A549 treated with CORT108297 at 1 μM for 4 hours (cell line): ENCODE results near the gene MSL3. TPM values are rescaled to one million over a fixed set of nuclear protein-coding genes. Genes with fewer than 3 reads are reported as not detected.

Experiments
- total RNA-seq: library from RNA; stranded (reverse); fragments of 200-300 nt; extraction: Qiagen RNA extraction; gene quantifications from 5 replicates; pipeline ENCODE4 v1.2.3, GENCODE V29; 2022

Gene MSL3
- total RNA-seq: 21.3 to 23.1 TPM (median 21.7 TPM) in 5 replicates

DNA sequence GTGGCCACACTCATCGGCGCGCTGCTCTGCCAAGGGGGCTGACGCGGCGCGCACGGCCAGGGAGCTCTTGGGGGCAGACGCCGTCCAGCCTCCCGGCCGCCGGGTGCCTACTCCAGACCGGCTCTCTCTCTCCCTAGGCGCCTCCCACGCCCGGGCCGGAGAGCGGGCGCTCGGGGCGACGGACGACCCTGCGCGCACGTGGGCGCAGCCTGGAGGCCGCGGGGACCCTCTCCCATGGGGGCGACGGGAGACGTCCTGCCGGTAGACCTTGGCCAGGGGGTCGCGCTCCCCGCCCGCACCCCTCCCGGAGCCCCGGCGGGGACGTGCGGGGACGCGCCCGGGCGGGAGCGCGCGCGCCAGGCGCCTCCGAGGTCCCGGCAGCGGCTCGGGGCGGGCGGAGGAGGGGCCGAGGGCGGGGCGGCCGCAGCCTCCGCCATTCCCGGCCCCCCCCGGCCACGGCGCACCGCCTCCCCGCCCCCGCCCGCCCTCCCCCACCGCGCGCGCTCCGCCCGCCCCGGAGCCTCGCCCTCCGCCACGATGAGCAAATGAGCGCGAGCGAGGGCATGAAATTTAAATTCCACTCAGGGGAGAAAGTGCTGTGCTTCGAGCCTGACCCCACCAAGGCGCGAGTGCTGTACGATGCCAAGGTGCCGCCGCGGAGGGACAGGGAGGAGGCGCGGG is at the start of gene MSL3:
TSS of gene MSL3 (plus strand) at position 519 of the 681 bp plus-strand sequence. CDS start at position 546, 27 bp downstream.

Other genes starting within 250 kb of the MSL3 start
- 0.01 to 0.03 TPM in 2 of 5 replicates, not detected in the others for gene ARHGAP6, start 92.3 kb upstream of the MSL3 start, total RNA-seq